Effector memory CD4-positive, alpha-beta T cell (primary cell): Measurements from ENCODE around the gene ISL2.
"Not testable (repeated sequence)": the region's sequence is repeated elsewhere in the genome, so short reads cannot be mapped to it uniquely, and the experiment has no call there.

Experiments used
- DNase-seq, 3 donors: peaks; one replicate each; pipeline ENCODE4 v3.0.0-alpha.2; 2020
- H3K27ac ChIP-seq: 2 replicates; pipeline ENCODE4 v1.7.0; 2013; ENCODE audit warnings: mild to moderate bottlenecking, low read length, moderate library complexity; ENCODE audit not compliant: insufficient read depth, poor library complexity, severe bottlenecking
- H3K27me3 ChIP-seq: replicated peaks from 2 replicates; pipeline ENCODE4 v1.7.0; 2013; ENCODE audit warnings: mild to moderate bottlenecking, low read length; ENCODE audit not compliant: insufficient read depth, control insufficient read depth, poor library complexity, severe bottlenecking
- H3K36me3 ChIP-seq: 2 replicates; pipeline ENCODE4 v1.7.0; 2013; ENCODE audit warnings: mild to moderate bottlenecking, low read length, moderate library complexity; ENCODE audit not compliant: control insufficient read depth, insufficient read depth
- H3K4me1 ChIP-seq: 2 replicates; pipeline ENCODE4 v1.7.0; 2013; ENCODE audit warnings: low read length, mild to moderate bottlenecking; ENCODE audit not compliant: control insufficient read depth, insufficient read depth, poor library complexity, severe bottlenecking
- H3K4me3 ChIP-seq: 2 replicates; pipeline ENCODE4 v1.7.0; 2013; ENCODE audit warnings: low read length, low read depth, mild to moderate bottlenecking; ENCODE audit not compliant: insufficient read depth, poor library complexity, severe bottlenecking
- H3K9me3 ChIP-seq: 2 replicates; pipeline ENCODE4 v1.7.0; 2013; ENCODE audit warnings: mild to moderate bottlenecking, low read length, moderate library complexity; ENCODE audit not compliant: control insufficient read depth

The ISL2 gene

GRCh38 chr15:76310475-76311099 is 26.0 kb upstream of the ISL2 start:
- H3K9me3 ChIP-seq, result no peaks in the 10 kb centered on the region
- H3K4me1 ChIP-seq, result peaks cover 7% of the 10 kb centered on the region
- DNase-seq, result no peak

DNA sequence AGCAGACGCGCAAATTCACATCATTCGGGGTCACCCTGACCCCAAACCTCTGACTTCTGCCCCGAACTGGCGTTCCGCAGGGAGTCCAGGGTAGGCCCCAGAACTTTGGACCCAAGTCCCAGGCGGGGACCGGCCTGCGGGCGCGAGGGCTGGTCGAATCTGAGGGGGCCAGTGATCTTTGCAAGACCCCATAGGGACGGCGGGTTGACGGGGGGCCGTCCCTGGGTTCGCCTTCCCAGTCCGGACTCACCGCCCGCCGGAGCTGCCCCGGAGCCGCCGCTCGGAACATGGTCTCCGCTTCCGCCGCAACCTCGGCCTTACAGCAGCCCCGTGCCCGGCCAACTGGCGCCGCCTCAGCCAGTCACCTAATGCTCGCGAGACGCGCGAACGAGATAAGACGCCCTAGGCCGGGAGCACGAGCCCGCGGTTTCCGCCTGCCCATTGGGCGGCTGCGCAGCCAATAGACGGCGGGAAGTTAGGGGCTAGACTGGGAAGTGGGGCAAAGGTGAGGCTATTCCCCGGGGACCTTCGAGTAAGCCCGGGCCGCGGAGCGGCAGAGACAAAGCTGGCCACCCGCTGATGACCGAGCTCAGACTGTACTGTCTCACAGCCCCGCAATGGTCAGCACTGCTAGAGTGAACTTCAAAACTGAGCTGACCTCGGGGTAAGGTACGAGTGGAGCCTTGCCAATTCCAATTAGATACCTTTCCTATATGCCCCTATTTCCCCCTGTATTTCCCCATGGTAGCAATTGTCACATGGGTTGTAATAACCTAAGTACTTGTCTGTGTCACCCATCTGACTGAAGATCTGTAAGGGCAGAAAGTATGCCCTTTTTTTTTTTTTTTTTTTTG is 25.2 kb upstream of the ISL2 start, which contains the start of gene ETFA:
Gene ETFA (minus strand): TSS at position 370 of the 854 bp plus-strand sequence. CDS start 81 bp downstream, at position 289.
- Histone ChIP-seq H3K36me3 (no peaks in the 10 kb centered on the region), H3K4me3 (peak within 1 kb of the TSS; percentile 80), H3K27me3 (no peaks in the 10 kb centered on the region), H3K9me3 (no peaks in the 10 kb centered on the region), H3K27ac (peak within 1 kb of the TSS; percentile 65), H3K4me1 (peaks cover 7% of the 10 kb centered on the region)
- DNase-seq, result peak; percentile 70 to 79 (median 72)

More at GRCh38 chr15:76310475-76311099, 26.0 kb upstream of the ISL2 start:
- peak overlapping the region; percentile 80 for H3K4me3 ChIP-seq
- peak overlapping the region; percentile 65 for H3K27ac ChIP-seq
- H3K27me3 ChIP-seq, result no peaks in the 10 kb centered on the region
- no peaks in the 10 kb centered on the region for H3K36me3 ChIP-seq

DNA sequence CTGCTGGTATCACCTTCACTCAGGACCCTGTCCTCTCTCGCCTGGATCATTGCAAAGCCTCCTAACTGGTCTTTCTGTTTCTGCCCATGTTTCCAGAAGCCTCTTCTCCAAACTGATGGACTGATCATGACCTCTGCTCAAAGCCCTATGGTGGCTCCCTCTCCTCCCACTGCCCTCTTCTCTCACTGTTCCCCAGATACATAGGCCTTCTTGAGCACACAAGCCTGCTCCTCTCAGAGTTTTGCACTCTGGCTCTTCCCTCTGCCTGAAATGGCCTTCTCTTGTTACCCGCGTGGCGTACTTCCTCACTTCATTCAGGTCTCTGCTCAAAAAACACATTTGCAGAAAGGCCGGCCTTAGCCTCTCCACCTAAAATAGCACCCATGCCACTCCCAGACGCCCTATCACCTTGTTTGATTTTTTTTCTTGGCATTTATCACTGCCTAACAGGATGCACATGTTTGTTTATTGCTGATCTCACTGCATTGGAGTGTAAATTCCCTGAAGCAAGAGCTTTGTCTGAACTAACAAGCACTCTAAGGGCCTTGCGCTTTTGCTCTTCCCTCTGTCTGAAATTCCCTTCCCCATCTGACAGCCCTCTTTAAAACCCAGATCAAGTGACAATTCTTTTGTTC is 23.9 kb upstream of the ISL2 start:
- no peak overlapping the region for H3K4me3 ChIP-seq
- H3K27ac ChIP-seq, result no peak overlapping the region
- no peaks in the 10 kb centered on the region for H3K36me3 ChIP-seq
- H3K27me3 ChIP-seq, result no peaks in the 10 kb centered on the region
- no peak for DNase-seq
- H3K4me1 ChIP-seq, result peaks cover 7% of the 10 kb centered on the region
- H3K9me3 ChIP-seq, result no peaks in the 10 kb centered on the region

GRCh38 chr15:76313175-76313567 is 23.4 kb upstream of the ISL2 start:
- not testable (repeated sequence) for H3K4me1 ChIP-seq, DNase-seq, H3K36me3 ChIP-seq, H3K4me3 ChIP-seq, H3K27ac ChIP-seq, H3K9me3 ChIP-seq, H3K27me3 ChIP-seq

DNA sequence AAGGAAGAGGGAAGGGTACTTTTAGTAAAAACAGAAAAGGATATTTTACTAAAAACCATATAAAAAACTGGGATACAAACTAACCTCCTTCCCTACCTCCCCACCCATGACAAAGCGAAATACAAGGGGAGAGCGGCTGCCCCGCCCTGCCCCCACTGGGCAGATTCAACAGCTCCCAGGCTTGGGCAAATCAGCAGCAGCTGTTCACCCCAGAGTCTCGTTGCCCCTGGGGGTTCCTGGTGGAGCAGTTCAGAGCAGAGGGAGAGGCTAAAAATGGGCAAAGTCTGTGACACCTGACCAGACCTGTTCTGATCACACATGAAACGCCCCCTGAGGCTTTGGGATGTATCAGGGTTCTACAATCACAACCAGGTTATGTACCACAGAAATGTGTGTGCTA is 22.8 kb upstream of the ISL2 start:
- Histone ChIP-seq H3K4me3 (no peak overlapping the region), H3K9me3 (no peaks in the 10 kb centered on the region), H3K27ac (no peak overlapping the region), H3K36me3 (no peaks in the 10 kb centered on the region), H3K4me1 (peaks cover 7% of the 10 kb centered on the region), H3K27me3 (no peaks in the 10 kb centered on the region)
- DNase-seq, result no peak

DNA sequence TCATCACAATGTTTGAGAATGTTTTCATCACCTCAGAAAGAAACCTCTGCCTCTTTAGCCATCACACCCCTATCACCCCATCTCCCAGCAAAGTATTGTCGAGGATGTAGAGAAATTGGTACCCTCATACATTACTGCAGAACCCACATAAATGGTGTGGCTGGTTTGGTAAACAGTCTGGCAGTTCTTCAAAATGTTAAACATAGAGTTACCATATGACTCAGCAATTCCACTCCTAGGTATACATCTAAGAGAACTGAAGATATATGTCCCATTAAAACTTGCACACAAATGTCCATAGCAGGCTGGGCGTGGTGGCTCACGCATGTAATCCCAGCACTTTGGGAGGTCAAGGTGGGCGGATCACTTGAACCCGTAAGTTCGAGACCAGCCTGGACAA is 16.6 kb upstream of the ISL2 start:
- Histone ChIP-seq H3K9me3 (no peaks in the 10 kb centered on the region), H3K27ac (no peak overlapping the region), H3K4me1 (no peaks in the 10 kb centered on the region), H3K27me3 (peaks cover 11% of the 10 kb centered on the region), H3K36me3 (no peaks in the 10 kb centered on the region), H3K4me3 (no peak overlapping the region)
- DNase-seq, result no peak

DNA sequence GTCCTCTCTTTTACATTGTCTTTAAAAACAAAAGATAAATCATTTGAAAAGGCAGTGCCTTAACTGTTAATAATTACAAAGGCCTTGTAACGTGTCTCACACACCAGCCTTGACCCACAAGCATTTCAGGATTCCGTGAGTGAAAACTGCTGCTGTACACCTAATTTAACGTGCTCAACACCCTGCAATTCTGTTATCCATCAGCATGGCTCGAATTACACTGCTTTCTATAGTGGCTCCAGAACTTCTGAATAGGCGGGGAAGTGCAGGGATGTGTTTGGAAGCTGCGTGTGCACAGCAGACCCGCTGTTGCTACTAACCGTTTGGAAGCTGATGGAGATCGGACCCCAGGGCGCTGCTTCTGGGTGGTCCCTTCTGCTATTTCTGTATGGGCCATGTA is 15.4 kb upstream of the ISL2 start:
- no peak overlapping the region for H3K4me3 ChIP-seq
- no peaks in the 10 kb centered on the region for H3K36me3 ChIP-seq
- peaks cover 11% of the 10 kb centered on the region for H3K27me3 ChIP-seq
- no peaks in the 10 kb centered on the region for H3K9me3 ChIP-seq
- DNase-seq, result no peak
- H3K27ac ChIP-seq, result no peak overlapping the region
- H3K4me1 ChIP-seq, result no peaks in the 10 kb centered on the region

GRCh38 chr15:76321602-76322001 is 15.0 kb upstream of the ISL2 start:
- Histone ChIP-seq H3K4me1 (no peaks in the 10 kb centered on the region), H3K36me3 (no peaks in the 10 kb centered on the region), H3K27me3 (peaks cover 11% of the 10 kb centered on the region), H3K4me3 (no peak overlapping the region), H3K27ac (no peak overlapping the region), H3K9me3 (no peaks in the 10 kb centered on the region)
- no peak for DNase-seq

DNA sequence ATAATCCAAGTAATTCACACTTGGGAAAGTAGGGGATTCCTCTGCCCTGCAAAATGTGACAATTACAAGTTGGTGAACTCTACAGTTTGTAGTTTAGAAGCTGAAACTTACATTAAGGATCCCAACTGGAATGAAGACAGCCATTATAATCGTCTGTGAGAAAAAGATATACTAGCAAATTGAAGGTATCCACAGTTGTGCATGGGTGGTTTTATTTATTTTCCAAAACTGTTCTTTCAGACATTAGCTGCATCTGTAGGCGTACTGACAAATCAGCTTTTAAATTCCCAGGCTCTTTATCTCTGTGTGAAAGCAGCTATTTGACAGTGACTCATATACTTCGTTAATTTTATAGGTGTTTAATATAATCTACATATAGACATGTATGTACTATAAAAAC is 12.5 kb upstream of the ISL2 start:
- H3K9me3 ChIP-seq, result no peaks in the 10 kb centered on the region
- H3K4me1 ChIP-seq, result no peaks in the 10 kb centered on the region
- no peak for DNase-seq
- no peak overlapping the region for H3K27ac ChIP-seq
- H3K36me3 ChIP-seq, result no peaks in the 10 kb centered on the region
- H3K27me3 ChIP-seq, result peaks cover 11% of the 10 kb centered on the region
- no peak overlapping the region for H3K4me3 ChIP-seq

DNA sequence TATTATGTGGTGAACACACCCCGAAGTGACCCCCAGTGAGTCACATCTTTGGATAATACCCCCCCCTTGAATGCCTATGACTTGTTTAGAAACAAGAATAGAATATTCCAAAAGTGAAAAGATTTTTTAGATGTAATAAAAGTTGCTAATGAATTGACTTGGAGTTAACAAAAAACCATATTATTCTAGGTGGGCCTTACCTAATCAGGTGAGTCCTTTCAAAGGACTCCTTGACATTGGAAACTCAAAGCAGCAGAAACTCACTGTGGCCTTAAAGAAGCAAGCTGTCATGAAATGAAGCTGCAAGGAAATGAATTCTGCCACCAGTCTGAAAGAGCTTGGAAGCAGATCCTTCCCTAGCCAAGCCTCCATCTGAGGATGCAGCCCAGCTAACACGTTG is 10.9 kb upstream of the ISL2 start:
- no peaks in the 10 kb centered on the region for H3K9me3 ChIP-seq
- DNase-seq, result no peak
- no peak overlapping the region for H3K27ac ChIP-seq
- H3K36me3 ChIP-seq, result no peaks in the 10 kb centered on the region
- H3K4me3 ChIP-seq, result no peak overlapping the region
- H3K27me3 ChIP-seq, result peaks cover 11% of the 10 kb centered on the region
- no peaks in the 10 kb centered on the region for H3K4me1 ChIP-seq
